ENCODE measurements around the gene VNN1. TPM values are rescaled to one million over a fixed set of nuclear protein-coding genes. Genes with fewer than 3 reads are reported as not detected.

VNN1 gene
- total RNA-seq, 6 donors from 2014 or later, result 0.67 to 9.4 (median 4.7) TPM

DNA sequence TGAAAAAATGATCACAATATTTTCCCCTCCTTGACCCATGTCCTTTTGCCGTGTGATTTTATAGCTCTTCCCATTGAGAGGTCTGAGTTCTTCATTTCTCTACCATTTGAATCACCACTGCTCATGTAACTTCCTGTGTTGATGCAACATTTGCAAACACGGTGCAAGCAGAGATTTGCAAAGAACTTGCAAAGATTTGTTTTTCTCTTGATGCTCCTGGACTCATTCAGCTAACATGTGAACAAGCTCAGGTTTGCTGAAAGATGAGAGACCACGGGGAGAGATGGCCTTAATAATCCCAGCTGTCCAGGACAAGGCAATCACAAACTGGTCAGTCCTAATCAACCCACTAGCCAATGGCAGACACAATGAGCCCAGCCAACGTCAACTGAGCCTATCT is 35.3 kb upstream of the VNN1 start:
- no peaks in the 10 kb centered on the region for H3K36me3 ChIP-seq
- peak in 1 of 2 donors; percentile 53 for TF ChIP-seq POLR2AphosphoS5 (IDR thresholded peaks at IDR 0.05)
- no peak for TF ChIP-seq CTCF (IDR thresholded peaks at IDR 0.05)
- peak in 1 of 4 donors; percentile 29 for TF ChIP-seq EP300 (IDR thresholded peaks at IDR 0.05)
- TF ChIP-seq POLR2A (IDR thresholded peaks at IDR 0.05), result no peak
- no peak overlapping the region for H3K4me3 ChIP-seq
- peaks cover 0 to 7% (median 1%) of the 10 kb centered on the region in 4 donors for H3K4me1 ChIP-seq
- no peak for DNase-seq
- H3K27ac ChIP-seq, result peak overlapping the region; percentile 44 to 76 (median 64)
- 42 to 50% methylated on average over 4 of the region's 4 CpGs for WGBS, 2 donors
- no peaks in the 10 kb centered on the region for H3K9me3 ChIP-seq
- H3K27me3 ChIP-seq, result no peaks in the 10 kb centered on the region
- peak in 1 of 2 donors; percentile 65 for ATAC-seq (ENCODE audit: low FRiP score in 2 of 2)

GRCh38 chr6:132748446-132748845 is 34.6 kb upstream of the VNN1 start:
- no peak for DNase-seq
- peaks cover 0 to 7% (median 1%) of the 10 kb centered on the region in 4 donors for H3K4me1 ChIP-seq
- TF ChIP-seq POLR2A (IDR thresholded peaks at IDR 0.05) (no peak), POLR2AphosphoS5 (IDR thresholded peaks at IDR 0.05) (no peak), EP300 (IDR thresholded peaks at IDR 0.05) (no peak), CTCF (IDR thresholded peaks at IDR 0.05) (no peak)
- no peak for ATAC-seq (ENCODE audit: low FRiP score in 2 of 2)
- H3K9me3 ChIP-seq, result no peaks in the 10 kb centered on the region
- H3K36me3 ChIP-seq, result no peaks in the 10 kb centered on the region
- H3K27ac ChIP-seq, result peak overlapping the region; percentile 2 to 76 (median 40)
- WGBS, 2 donors, result 97 to 100% methylated on average over 1 of the region's 1 CpG
- H3K27me3 ChIP-seq, result no peaks in the 10 kb centered on the region
- H3K4me3 ChIP-seq, result no peak overlapping the region

DNA sequence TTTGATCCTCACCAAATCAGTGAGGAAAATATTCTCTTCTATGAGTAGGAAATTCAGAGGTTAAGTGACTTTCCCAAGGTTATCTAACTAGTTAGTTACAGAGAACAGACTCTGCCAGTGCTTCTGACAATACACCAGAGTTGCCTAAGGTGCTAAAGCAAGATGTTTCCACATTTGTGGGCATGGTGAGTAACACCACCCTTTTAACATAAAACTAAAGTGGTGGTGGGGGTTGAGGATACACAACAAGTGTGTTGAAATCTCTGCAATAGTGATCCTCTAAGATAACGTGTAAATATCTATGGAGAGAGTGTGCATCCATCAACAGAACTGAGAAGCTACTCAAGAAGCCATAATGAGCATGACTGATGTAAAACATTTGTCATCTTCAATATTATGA is 32.2 kb upstream of the VNN1 start:
- no peak overlapping the region for H3K4me3 ChIP-seq
- H3K9me3 ChIP-seq, result no peaks in the 10 kb centered on the region
- 47 to 71% methylated on average over 1 of the region's 1 CpG for WGBS, 2 donors
- no peaks in the 10 kb centered on the region for H3K27me3 ChIP-seq
- H3K27ac ChIP-seq, result peak overlapping the region in 2 of 4 donors; percentile 32 to 60
- TF ChIP-seq EP300 (IDR thresholded peaks at IDR 0.05), result peak in 1 of 4 donors; percentile 50
- TF ChIP-seq POLR2A (IDR thresholded peaks at IDR 0.05), result no peak
- TF ChIP-seq CTCF (IDR thresholded peaks at IDR 0.05), result no peak
- peak in 1 of 2 donors; percentile 47 for TF ChIP-seq POLR2AphosphoS5 (IDR thresholded peaks at IDR 0.05)
- H3K36me3 ChIP-seq, result no peaks in the 10 kb centered on the region
- peak; percentile 40 to 47 for ATAC-seq (ENCODE audit: low FRiP score in 2 of 2)
- peaks cover 0 to 11% (median 1%) of the 10 kb centered on the region in 4 donors for H3K4me1 ChIP-seq
- DNase-seq, result peak in 1 of 2 donors; percentile 50

- no peak for DNase-seq
- ATAC-seq (ENCODE audit: low FRiP score in 2 of 2), result peak in 1 of 2 donors; percentile 68
- peaks cover 0 to 4% (median 1%) of the 10 kb centered on the region in 4 donors for H3K4me1 ChIP-seq
- TF ChIP-seq EP300 (IDR thresholded peaks at IDR 0.05), result no peak
- TF ChIP-seq CTCF (IDR thresholded peaks at IDR 0.05), result no peak
- TF ChIP-seq POLR2A (IDR thresholded peaks at IDR 0.05), result peak in 1 of 4 donors; percentile 32
- peak in 1 of 2 donors; percentile 62 for TF ChIP-seq POLR2AphosphoS5 (IDR thresholded peaks at IDR 0.05)
- WGBS, 2 donors, result 41 to 44% methylated on average over 4 of the region's 4 CpGs
- no peak overlapping the region for H3K4me3 ChIP-seq
- H3K27me3 ChIP-seq, result no peaks in the 10 kb centered on the region
- no peaks in the 10 kb centered on the region for H3K36me3 ChIP-seq
- no peaks in the 10 kb centered on the region for H3K9me3 ChIP-seq
- peak overlapping the region; percentile 28 to 71 (median 60) for H3K27ac ChIP-seq
Measured at GRCh38 chr6:132742495-132742894, 28.6 kb upstream of the VNN1 start.

DNA sequence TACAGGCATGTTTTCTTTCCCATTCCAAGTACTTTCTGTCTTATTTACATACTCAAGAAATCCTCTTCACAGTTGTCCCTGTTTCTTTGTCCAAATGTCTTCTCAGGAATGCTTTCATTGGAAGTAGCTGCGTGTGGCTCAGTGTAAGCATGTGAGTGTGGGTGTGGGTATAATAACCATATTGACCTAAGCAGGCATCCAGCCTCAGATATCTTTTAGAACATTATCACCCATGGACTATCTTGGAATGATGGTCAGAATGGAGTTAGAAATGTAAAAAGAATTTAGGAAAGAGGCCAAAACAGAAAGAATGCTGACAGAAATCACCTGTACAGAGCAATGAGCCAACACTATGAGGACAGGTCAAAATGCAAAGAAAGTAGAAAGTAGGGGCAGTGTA is 27.4 kb upstream of the VNN1 start:
- ATAC-seq (ENCODE audit: low FRiP score in 2 of 2), result no peak
- no peak for DNase-seq

More for the DNA sequence above, 27.4 kb upstream of the VNN1 start:
- no peak overlapping the region for H3K4me3 ChIP-seq
- no peaks in the 10 kb centered on the region for H3K27me3 ChIP-seq
- TF ChIP-seq EP300 (IDR thresholded peaks at IDR 0.05) (no peak), POLR2A (IDR thresholded peaks at IDR 0.05) (no peak)
- WGBS, 2 donors, result 39 to 59% methylated on average over 1 of the region's 1 CpG
- H3K36me3 ChIP-seq, result no peaks in the 10 kb centered on the region
- H3K27ac ChIP-seq, result peak overlapping the region in 3 of 4 donors; percentile 43 to 71 (median 65)
- no peaks in the 10 kb centered on the region for H3K9me3 ChIP-seq
- H3K4me1 ChIP-seq, result peaks cover 0 to 10% (median 4%) of the 10 kb centered on the region in 4 donors

Data from upper lobe of left lung (tissue), 6 donors.